Right lobe of liver (tissue), 6 donors: Measurements from ENCODE around the gene PGAP6. TPM values are rescaled to one million over a fixed set of nuclear protein-coding genes. Genes with fewer than 3 reads are reported as not detected.

Experiments used
- ATAC-seq, 4 donors: fragments of 200-7000 bp; cut with Tn5 transposase; one replicate each; pipeline ENCODE4 v1.9.1; 2020; ENCODE audit warnings: mild to moderate bottlenecking in 4 of 4, moderate library complexity in 4 of 4
- DNase-seq, 3 donors: peaks; one replicate each; pipeline ENCODE4 v3.0.0-alpha.2; 2020
- H3K27ac ChIP-seq, 3 donors: fragments of 200-600 bp; one replicate each; pipeline ENCODE4 v1.8.0; 2022
- H3K27me3 ChIP-seq, 2 donors: fragments of 200-600 bp; one replicate each; pipeline ENCODE4 v1.8.0; 2022
- H3K36me3 ChIP-seq, 4 donors: fragments of 200-600 bp; sonication (generic) in 1 of 4; one replicate each; pipeline versions ENCODE4 v1.5.1 to v1.8.0; 2017 to 2022; ENCODE audit warnings: control low read depth in 1 of 4
- H3K4me1 ChIP-seq, 4 donors: fragments of 200-600 bp; sonication (generic) in 1 of 4; one replicate each; pipeline versions ENCODE4 v1.5.1 to v1.8.0; 2017 to 2022; ENCODE audit warnings: control low read depth in 1 of 4
- H3K4me3 ChIP-seq, 3 donors: fragments of 200-600 bp; one replicate each; pipeline ENCODE4 v1.8.0; 2022
- H3K9me3 ChIP-seq, 4 donors: fragments of 200-600 bp; sonication (generic) in 1 of 4; one replicate each; pipeline versions ENCODE4 v1.5.1 to v1.8.0; 2017 to 2022; ENCODE audit warnings: control low read depth in 1 of 4
- POLR2A ChIP-seq: fragments of 450-650 bp; IDR thresholded peaks from one replicate; pipeline ENCODE4 v1.6.1; 2017; ENCODE audit warnings: antibody characterized with exemption, mild to moderate bottlenecking
- WGBS: methylation state at CpG from one replicate; pipeline ENCODE4 v1.1.6; 2018; ENCODE audit warnings: low coverage, low lambda C conversion rate; ENCODE audit not compliant: insufficient coverage; ENCODE audit errors: missing lambda C conversion rate; 5-methylcytosine and 5-hydroxymethylcytosine counted together
- intact Hi-C, 2 donors: fragments of 100-400 bp; cut with DNase I; formaldehyde crosslinking; loops; one replicate each; pipeline versions ENCODE4 v1.11.2 to v1.14.1; 2022
- total RNA-seq, 6 experiments: library from RNA; depleted of rRNA in 2 of 6; stranded (reverse); fragments of >200 nt in 2 of 6; fragmentation: NEBNext Ultra II Directional in 3 of 6; extraction: Animal tissue kit (Norgen Biotek cat#: 25700) in 3 of 6; gene quantifications; one replicate each; pipeline versions ENCODE4 v1.1.0 to v1.2.4, GENCODE V29; 2016 to 2023
- TF ChIP-seq, protein P1 (sequence below), 4 donors: fragments of 200-600 bp in 3 of 4; fragments of 450-650 bp in 1 of 4; IDR thresholded peaks; one replicate each; pipeline versions ENCODE4 v1.5.1 to v1.8.0; 2016 to 2022; ENCODE audit warnings: antibody characterized with exemption in 4 of 4, mild to moderate bottlenecking in 2 of 4
- donor health status: DM: no; HTN: yes; CAD: no.
- donor health status: DM: no; HTN: no; CAD: no.
- donor health status: DM: no; HTN: no; CAD: no.
- donor health status: DM: no; HTN: yes; CAD: no.
- donor health status: DM: no; HTN: yes; CAD: no.

The PGAP6 gene
- total RNA-seq, 6 experiments from 2014 or later, result 24.3 to 44.6 (median 28.0) TPM

DNA sequence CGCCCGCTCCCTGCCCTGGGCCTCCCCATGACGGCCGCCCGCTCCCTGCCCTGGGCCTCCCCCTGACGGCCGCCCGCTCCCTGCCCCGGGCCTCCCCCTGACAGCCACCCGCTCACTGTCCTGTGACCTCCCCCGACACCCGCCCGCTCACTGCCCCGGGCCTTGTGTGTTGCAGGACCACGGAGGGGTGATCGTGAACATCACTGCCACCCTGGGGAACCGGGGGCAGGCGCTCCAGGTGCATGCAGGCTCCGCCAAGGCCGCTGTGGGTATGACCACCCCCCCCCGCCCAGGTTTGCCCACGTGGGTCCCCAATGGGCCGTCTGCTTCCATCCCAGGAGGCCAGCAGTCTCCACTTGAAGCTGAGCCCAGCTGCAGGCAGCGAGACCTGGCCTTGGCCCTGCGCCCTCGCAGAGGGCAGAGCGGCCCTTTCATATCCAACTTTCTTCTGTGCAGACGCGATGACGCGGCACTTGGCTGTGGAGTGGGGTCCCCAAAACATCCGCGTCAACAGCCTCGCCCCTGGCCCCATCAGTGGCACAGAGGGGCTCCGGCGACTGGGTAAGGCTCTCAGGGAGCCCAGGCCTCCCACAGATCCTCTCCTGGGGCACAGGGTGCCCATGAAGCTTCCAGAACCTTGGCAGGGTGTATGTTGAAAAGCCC is 28.9 kb upstream of the PGAP6 start:
- Histone ChIP-seq H3K9me3 (no peaks in the 10 kb centered on the region), H3K4me1 (peaks cover 0 to 20% (median 4%) of the 10 kb centered on the region in 4 donors), H3K27ac (no peak overlapping the region), H3K27me3 (no peaks in the 10 kb centered on the region), H3K36me3 (peaks cover 0 to 36% (median 15%) of the 10 kb centered on the region in 4 donors), H3K4me3 (no peak overlapping the region)
- no peak for DNase-seq
- no peak for ATAC-seq
- WGBS, result 73% methylated on average over 3 of the region's 36 CpGs
- intact Hi-C loops, result no loop called here
- TF ChIP-seq, protein P1, sequence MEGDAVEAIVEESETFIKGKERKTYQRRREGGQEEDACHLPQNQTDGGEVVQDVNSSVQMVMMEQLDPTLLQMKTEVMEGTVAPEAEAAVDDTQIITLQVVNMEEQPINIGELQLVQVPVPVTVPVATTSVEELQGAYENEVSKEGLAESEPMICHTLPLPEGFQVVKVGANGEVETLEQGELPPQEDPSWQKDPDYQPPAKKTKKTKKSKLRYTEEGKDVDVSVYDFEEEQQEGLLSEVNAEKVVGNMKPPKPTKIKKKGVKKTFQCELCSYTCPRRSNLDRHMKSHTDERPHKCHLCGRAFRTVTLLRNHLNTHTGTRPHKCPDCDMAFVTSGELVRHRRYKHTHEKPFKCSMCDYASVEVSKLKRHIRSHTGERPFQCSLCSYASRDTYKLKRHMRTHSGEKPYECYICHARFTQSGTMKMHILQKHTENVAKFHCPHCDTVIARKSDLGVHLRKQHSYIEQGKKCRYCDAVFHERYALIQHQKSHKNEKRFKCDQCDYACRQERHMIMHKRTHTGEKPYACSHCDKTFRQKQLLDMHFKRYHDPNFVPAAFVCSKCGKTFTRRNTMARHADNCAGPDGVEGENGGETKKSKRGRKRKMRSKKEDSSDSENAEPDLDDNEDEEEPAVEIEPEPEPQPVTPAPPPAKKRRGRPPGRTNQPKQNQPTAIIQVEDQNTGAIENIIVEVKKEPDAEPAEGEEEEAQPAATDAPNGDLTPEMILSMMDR (IDR thresholded peaks at IDR 0.05), result no peak
- TF ChIP-seq POLR2A, result no peak

DNA sequence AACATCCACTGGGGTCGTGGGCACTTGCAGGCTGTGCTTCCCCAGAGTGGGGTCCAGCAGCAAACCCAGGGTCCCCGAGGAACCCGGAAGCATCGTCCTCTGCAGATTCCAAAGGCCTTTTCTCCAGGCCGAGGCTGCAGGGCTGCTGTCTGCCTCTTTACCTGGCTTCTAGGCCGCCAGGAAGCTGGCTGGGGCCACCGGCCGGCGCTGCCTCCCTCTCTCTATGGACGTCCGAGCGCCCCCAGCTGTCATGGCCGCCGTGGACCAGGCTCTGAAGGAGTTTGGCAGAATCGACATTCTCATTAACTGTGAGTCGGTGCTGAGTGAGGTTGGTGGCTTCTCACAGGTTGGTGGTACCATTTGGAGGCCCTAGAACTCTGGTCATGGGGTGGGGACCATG is 25.5 kb upstream of the PGAP6 start:
- intact Hi-C loops, result no loop called here
- H3K27me3 ChIP-seq, result no peaks in the 10 kb centered on the region
- no CpG with 5 or more reads among the region's 16 CpGs for WGBS
- H3K27ac ChIP-seq, result peak overlapping the region in 2 of 3 donors; percentile 78 to 87
- peaks cover 0 to 41% (median 9%) of the 10 kb centered on the region in 4 donors for H3K4me1 ChIP-seq
- no peaks in the 10 kb centered on the region for H3K9me3 ChIP-seq
- no peak for TF ChIP-seq POLR2A
- TF ChIP-seq, protein P1 (IDR thresholded peaks at IDR 0.05), result no peak
- H3K4me3 ChIP-seq, result no peak overlapping the region
- DNase-seq (no peak), ATAC-seq (no peak)
- peaks cover 0 to 35% (median 15%) of the 10 kb centered on the region in 4 donors for H3K36me3 ChIP-seq

DNA sequence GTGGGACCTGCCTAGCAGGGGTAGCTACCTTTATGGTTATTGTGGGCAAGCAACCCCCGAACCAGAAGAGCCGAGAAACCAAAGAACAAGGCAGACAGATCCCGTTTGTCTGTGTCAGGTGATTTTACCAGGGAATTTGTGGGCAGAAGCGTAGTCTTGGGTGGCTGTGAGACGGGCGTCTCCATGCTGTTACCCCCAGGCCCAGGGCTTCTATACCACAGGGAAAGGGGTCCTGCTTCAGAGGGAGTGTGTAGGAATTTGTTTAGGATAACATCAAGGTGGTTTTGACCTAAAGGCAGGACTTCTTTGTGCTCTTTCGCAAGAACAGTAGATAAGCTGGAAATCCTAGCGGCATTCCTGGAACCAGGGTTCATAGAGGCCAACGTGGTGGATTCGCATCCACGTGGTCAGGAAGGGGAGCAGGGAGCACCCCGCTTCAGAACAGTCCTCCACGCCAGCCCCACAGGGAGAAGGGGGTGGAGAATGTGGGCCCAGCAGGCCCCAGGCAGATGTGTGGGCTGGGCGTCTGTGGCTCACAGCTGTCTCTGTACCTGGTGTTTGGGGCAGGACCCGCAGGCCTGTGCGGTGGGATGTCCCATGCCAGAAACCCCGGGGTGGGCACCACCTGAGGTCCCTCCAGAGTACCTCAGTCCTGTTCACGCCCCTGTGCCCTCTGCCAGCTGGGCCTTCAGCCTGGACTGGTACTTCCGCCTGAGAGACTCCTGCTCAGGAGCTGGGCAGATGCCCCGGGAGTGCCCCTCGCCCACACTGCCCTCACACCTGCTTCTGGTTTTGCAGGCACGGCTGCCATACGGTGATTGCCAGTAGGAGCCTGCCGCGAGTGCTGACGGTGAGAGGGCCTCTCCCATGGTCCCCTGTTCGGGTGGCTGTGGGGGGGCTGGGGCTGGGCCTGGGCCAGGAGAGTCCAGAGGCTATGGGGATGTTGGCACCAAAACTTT is 24.0 kb upstream of the PGAP6 start:
- DNase-seq, result peak; percentile 69 to 82 (median 76)
- WGBS, result 20% methylated on average over 9 of the region's 27 CpGs
- Histone ChIP-seq H3K4me1 (peaks cover 0 to 41% (median 9%) of the 10 kb centered on the region in 4 donors), H3K4me3 (peak overlapping the region; percentile 27 to 50 (median 44)), H3K27ac (peak overlapping the region; percentile 70 to 87 (median 78)), H3K9me3 (no peaks in the 10 kb centered on the region), H3K36me3 (peaks cover 0 to 21% (median 9%) of the 10 kb centered on the region in 4 donors), H3K27me3 (no peaks in the 10 kb centered on the region)
- intact Hi-C loops, result no loop called here
- TF ChIP-seq, protein P1 (IDR thresholded peaks at IDR 0.05), result no peak
- peak; percentile 59 for TF ChIP-seq POLR2A
- peak; percentile 44 to 72 (median 62) for ATAC-seq

DNA sequence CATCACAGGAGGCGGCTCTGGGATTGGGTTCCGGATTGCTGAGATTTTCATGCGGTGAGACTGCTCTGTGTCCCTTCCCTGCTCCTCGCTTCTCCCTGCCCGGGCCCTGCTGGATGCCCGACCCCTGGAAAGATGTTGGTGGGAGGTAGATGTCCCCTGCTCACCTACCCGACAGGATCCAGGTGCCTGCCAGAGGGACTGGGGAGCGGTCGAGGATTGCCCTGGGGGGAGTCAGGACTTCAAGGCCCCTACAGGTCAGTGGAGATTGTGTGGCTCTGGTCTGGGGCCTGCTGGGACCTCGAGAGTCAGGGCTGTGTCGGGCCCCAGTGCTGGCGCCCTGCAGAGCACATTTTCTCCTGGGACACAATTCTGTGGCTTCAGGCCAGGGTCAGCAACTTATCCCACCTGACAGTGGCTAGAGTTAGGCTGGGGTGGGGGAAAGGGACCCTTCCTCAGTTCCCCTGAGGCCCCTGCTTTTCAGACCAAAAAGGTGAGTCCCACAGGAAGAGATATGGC is 23.3 kb upstream of the PGAP6 start:
- H3K4me3 ChIP-seq, result peak overlapping the region in 1 of 3 donors; percentile 44
- WGBS, result 27% methylated on average over 2 of the region's 12 CpGs
- H3K27me3 ChIP-seq, result no peaks in the 10 kb centered on the region
- TF ChIP-seq, protein P1 (IDR thresholded peaks at IDR 0.05), result no peak
- no peak for TF ChIP-seq POLR2A
- no peaks in the 10 kb centered on the region for H3K9me3 ChIP-seq
- H3K27ac ChIP-seq, result peak overlapping the region; percentile 70 to 87 (median 78)
- ATAC-seq (no peak), DNase-seq (no peak)
- intact Hi-C loops, result no loop called here
- H3K36me3 ChIP-seq, result peaks cover 0 to 15% (median 6%) of the 10 kb centered on the region in 4 donors
- peaks cover 0 to 44% (median 9%) of the 10 kb centered on the region in 4 donors for H3K4me1 ChIP-seq
